GM18502 (cell line): Measurements from ENCODE around the gene CELA2B.
"Not testable (repeated sequence)": the region's sequence is repeated elsewhere in the genome, so short reads cannot be mapped to it uniquely, and the experiment has no call there.

Experiments
- ATAC-seq: cut with Tn5 transposase; IDR thresholded peaks from one replicate; pipeline ENCODE4 v1.9.1; 2021; ENCODE audit warnings: mild to moderate bottlenecking; ENCODE audit not compliant: unreplicated experiment, poor library complexity

CELA2B gene

GRCh38 chr1:15444468-15445389 is 31.2 kb upstream of the CELA2B start:
- ATAC-seq: no peak

GRCh38 chr1:15445390-15446122 is 30.3 kb upstream of the CELA2B start:
- no peak for ATAC-seq

GRCh38 chr1:15446212-15446611 is 29.7 kb upstream of the CELA2B start:
- no peak for ATAC-seq

GRCh38 chr1:15448877-15449462 is 26.9 kb upstream of the CELA2B start:
- ATAC-seq: no peak

- ATAC-seq: no peak
These were observed 26.3 kb upstream of the CELA2B start for GRCh38 chr1:15449567-15449966.

GRCh38 chr1:15451014-15451722 is 24.7 kb upstream of the CELA2B start:
- ATAC-seq: no peak

- no peak for ATAC-seq
These were observed 23.7 kb upstream of the CELA2B start for GRCh38 chr1:15452216-15452615.

GRCh38 chr1:15452866-15453571 is 22.9 kb upstream of the CELA2B start:
- no peak for ATAC-seq

GRCh38 chr1:15453734-15454133 is 22.2 kb upstream of the CELA2B start:
- no peak for ATAC-seq

GRCh38 chr1:15454256-15454655 is 21.6 kb upstream of the CELA2B start:
- ATAC-seq: no peak

GRCh38 chr1:15455522-15455921 is 20.4 kb upstream of the CELA2B start:
- ATAC-seq: no peak

GRCh38 chr1:15456313-15456954 is 19.5 kb upstream of the CELA2B start, which contains the start of gene CELA2A:
Gene CELA2A (plus strand): TSS chr1:15456732. CDS start chr1:15456754, 22 bp downstream.
- no peak for ATAC-seq

GRCh38 chr1:15457585-15457984 is 18.3 kb upstream of the CELA2B start:
- ATAC-seq: no peak

GRCh38 chr1:15458388-15458787 is 17.5 kb upstream of the CELA2B start:
- ATAC-seq: not testable (repeated sequence)

- no peak for ATAC-seq
These were observed 15.9 kb upstream of the CELA2B start for GRCh38 chr1:15459771-15460707.

- ATAC-seq: no peak
These were observed 15.2 kb upstream of the CELA2B start for GRCh38 chr1:15460708-15461095.

- ATAC-seq: not testable (repeated sequence)
These were observed 12.7 kb upstream of the CELA2B start for GRCh38 chr1:15463064-15463800.

GRCh38 chr1:15463926-15464322 is 12.0 kb upstream of the CELA2B start:
- not testable (repeated sequence) for ATAC-seq
